ENCODE results near the gene SLC6A19. TPM values are rescaled to one million over a fixed set of nuclear protein-coding genes. Genes with fewer than 3 reads are reported as not detected.

SLC6A19 gene
- total and polyA plus RNA-seq, 2 of the 13 experiments (the other 11 are each of a cell fraction or from before 2014, with no cell fraction given) = 0.02 TPM; not detected in 1

DNA sequence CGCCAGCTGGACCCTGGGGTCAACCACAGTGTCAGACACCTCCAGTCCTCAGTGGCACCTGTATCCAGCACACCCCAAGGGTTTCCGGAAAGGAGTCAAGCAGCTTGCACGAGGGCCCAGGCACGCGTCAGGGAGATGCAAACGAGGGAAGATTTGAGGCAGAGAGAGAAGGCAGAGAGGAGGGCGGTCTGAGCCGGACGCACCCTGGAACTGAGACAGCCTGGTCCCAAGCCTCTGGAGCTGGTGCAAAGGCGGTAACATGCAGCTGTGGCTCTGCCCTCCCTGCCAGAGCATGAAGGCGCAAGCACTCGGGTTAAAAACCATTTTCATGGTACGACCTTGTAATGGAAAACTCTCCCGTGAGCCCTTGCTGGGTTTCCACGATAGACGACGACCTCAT is 56.0 kb downstream of the SLC6A19 start:
- in situ Hi-C loops (cut with HindIII; ENCODE audit: extremely low pct_ligation_motif_present, low pct_unique_long_range_greater_than_20kb) = no loop called here
- H3K36me3 ChIP-seq (replicated peaks in 1 of 2; ENCODE audit: control insufficient read depth in 1 of 2, insufficient read depth in 2 of 2, low read length in 2 of 2) = no peaks in the 10 kb centered on the region
- no peaks in the 10 kb centered on the region for H4K20me1 ChIP-seq (ENCODE audit: insufficient read depth, low read length)
- no peak for FAIRE-seq
- H3K4me3 ChIP-seq (replicated peaks in 1 of 3; ENCODE audit: insufficient read depth in 1 of 3, low read depth in 2 of 3, low read length in 3 of 3) = no peak overlapping the region
- intact Hi-C loops (cut with micrococcal nuclease; ENCODE audit: unreplicated experiment) = no loop called here
- H3K4me2 ChIP-seq (ENCODE audit: low read depth, low read length) = no peak overlapping the region
- POLR2A ChIA-PET = no interaction called here
- no peaks in the 10 kb centered on the region for H3K9me3 ChIP-seq (ENCODE audit: low read length)
- 82% methylated on average over 16 of the region's 17 CpGs for WGBS (ENCODE audit: low lambda C conversion rate)
- no peak overlapping the region for H3K9ac ChIP-seq (ENCODE audit: insufficient read depth, low read depth, low read length)
- no peak for DNase-seq (ENCODE audit: low spot score)
- no peak for ATAC-seq
- no peak overlapping the region for H2AFZ ChIP-seq (ENCODE audit: low read length)
- CTCF ChIA-PET (ENCODE audit: low intra/inter-chr PET ratio, low total read pairs) = no interaction called here
- H3K79me2 ChIP-seq (ENCODE audit: insufficient read depth, low read length) = no peaks in the 10 kb centered on the region
- H3K27ac ChIP-seq (ENCODE audit: extremely low read length, insufficient read depth, low read length) = no peak overlapping the region
- no peaks in the 10 kb centered on the region for H3K4me1 ChIP-seq (ENCODE audit: insufficient read depth, low read length)
- peaks cover 1 to 3% of the 10 kb centered on the region in 2 experiments; a peak in 3 of 5 replicates for H3K27me3 ChIP-seq (ENCODE audit: control insufficient read depth in 1 of 2, insufficient read depth in 2 of 2, low read length in 2 of 2)
- no TSS peak for BruUV-seq (replicated peaks)
- TF ChIP-seq KLF16 (CRISPR knock-in tag; IDR thresholded peaks at IDR 0.05) (no peak), KLF12 (CRISPR knock-in tag; IDR thresholded peaks at IDR 0.05; ENCODE audit: borderline replicate concordance) (no peak), SMAD9 (CRISPR knock-in tag; IDR thresholded peaks at IDR 0.05) (no peak), ZNF225 (CRISPR knock-in tag; IDR thresholded peaks at IDR 0.05) (no peak), ARNT2 (CRISPR knock-in tag; IDR thresholded peaks at IDR 0.05; ENCODE audit: low read depth) (no peak), NONO (IDR thresholded peaks at IDR 0.05) (no peak), NONO (CRISPR knock-in tag; conservative IDR thresholded peaks at IDR 0.05) (no peak), YEATS2 (CRISPR knock-in tag; IDR thresholded peaks at IDR 0.05; ENCODE audit: borderline replicate concordance) (no peak), CBX1 (IDR thresholded peaks at IDR 0.05; ENCODE audit: low read depth) (no peak), KAT2B (IDR thresholded peaks at IDR 0.05; ENCODE audit: borderline replicate concordance, low read depth, low read length) (no peak)
- TF ChIP-seq, protein P1, sequence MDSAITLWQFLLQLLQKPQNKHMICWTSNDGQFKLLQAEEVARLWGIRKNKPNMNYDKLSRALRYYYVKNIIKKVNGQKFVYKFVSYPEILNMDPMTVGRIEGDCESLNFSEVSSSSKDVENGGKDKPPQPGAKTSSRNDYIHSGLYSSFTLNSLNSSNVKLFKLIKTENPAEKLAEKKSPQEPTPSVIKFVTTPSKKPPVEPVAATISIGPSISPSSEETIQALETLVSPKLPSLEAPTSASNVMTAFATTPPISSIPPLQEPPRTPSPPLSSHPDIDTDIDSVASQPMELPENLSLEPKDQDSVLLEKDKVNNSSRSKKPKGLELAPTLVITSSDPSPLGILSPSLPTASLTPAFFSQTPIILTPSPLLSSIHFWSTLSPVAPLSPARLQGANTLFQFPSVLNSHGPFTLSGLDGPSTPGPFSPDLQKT (CRISPR knock-in tag; IDR thresholded peaks at IDR 0.05; ENCODE audit: borderline replicate concordance) = no peak
- TF ChIP-seq, protein P2, sequence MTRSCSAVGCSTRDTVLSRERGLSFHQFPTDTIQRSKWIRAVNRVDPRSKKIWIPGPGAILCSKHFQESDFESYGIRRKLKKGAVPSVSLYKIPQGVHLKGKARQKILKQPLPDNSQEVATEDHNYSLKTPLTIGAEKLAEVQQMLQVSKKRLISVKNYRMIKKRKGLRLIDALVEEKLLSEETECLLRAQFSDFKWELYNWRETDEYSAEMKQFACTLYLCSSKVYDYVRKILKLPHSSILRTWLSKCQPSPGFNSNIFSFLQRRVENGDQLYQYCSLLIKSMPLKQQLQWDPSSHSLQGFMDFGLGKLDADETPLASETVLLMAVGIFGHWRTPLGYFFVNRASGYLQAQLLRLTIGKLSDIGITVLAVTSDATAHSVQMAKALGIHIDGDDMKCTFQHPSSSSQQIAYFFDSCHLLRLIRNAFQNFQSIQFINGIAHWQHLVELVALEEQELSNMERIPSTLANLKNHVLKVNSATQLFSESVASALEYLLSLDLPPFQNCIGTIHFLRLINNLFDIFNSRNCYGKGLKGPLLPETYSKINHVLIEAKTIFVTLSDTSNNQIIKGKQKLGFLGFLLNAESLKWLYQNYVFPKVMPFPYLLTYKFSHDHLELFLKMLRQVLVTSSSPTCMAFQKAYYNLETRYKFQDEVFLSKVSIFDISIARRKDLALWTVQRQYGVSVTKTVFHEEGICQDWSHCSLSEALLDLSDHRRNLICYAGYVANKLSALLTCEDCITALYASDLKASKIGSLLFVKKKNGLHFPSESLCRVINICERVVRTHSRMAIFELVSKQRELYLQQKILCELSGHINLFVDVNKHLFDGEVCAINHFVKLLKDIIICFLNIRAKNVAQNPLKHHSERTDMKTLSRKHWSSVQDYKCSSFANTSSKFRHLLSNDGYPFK (CRISPR knock-in tag; IDR thresholded peaks at IDR 0.05; ENCODE audit: borderline replicate concordance) = no peak
- TF ChIP-seq, protein P3, sequence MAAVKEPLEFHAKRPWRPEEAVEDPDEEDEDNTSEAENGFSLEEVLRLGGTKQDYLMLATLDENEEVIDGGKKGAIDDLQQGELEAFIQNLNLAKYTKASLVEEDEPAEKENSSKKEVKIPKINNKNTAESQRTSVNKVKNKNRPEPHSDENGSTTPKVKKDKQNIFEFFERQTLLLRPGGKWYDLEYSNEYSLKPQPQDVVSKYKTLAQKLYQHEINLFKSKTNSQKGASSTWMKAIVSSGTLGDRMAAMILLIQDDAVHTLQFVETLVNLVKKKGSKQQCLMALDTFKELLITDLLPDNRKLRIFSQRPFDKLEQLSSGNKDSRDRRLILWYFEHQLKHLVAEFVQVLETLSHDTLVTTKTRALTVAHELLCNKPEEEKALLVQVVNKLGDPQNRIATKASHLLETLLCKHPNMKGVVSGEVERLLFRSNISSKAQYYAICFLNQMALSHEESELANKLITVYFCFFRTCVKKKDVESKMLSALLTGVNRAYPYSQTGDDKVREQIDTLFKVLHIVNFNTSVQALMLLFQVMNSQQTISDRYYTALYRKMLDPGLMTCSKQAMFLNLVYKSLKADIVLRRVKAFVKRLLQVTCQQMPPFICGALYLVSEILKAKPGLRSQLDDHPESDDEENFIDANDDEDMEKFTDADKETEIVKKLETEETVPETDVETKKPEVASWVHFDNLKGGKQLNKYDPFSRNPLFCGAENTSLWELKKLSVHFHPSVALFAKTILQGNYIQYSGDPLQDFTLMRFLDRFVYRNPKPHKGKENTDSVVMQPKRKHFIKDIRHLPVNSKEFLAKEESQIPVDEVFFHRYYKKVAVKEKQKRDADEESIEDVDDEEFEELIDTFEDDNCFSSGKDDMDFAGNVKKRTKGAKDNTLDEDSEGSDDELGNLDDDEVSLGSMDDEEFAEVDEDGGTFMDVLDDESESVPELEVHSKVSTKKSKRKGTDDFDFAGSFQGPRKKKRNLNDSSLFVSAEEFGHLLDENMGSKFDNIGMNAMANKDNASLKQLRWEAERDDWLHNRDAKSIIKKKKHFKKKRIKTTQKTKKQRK (IDR thresholded peaks at IDR 0.05; ENCODE audit: low read length) = no peak
- TF ChIP-seq, protein P4, sequence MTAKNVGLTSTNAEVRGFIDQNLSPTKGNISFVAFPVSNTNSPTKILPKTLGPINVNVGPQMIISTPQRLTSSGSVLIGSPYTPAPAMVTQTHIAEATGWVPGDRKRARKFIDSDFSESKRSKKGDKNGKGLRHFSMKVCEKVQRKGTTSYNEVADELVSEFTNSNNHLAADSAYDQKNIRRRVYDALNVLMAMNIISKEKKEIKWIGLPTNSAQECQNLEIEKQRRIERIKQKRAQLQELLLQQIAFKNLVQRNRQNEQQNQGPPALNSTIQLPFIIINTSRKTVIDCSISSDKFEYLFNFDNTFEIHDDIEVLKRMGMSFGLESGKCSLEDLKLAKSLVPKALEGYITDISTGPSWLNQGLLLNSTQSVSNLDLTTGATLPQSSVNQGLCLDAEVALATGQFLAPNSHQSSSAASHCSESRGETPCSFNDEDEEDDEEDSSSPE (CRISPR knock-in tag; IDR thresholded peaks at IDR 0.05) = no peak
- TF ChIP-seq, protein P5, sequence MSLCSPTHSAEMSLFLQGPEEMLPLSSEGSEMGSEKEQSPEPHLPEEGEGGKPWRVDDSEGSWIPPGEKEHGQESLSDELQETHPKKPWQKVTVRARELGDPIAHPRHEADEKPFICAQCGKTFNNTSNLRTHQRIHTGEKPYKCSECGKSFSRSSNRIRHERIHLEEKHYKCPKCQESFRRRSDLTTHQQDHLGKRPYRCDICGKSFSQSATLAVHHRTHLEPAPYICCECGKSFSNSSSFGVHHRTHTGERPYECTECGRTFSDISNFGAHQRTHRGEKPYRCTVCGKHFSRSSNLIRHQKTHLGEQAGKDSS (CRISPR knock-in tag; IDR thresholded peaks at IDR 0.05; ENCODE audit: borderline replicate concordance, low read depth) = no peak
- TF ChIP-seq, protein P6, sequence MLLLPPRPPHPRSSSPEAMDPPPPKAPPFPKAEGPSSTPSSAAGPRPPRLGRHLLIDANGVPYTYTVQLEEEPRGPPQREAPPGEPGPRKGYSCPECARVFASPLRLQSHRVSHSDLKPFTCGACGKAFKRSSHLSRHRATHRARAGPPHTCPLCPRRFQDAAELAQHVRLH (CRISPR knock-in tag; IDR thresholded peaks at IDR 0.05; ENCODE audit: borderline replicate concordance, low read depth) = no peak

Data from HepG2 (cell line).